K562 (cell line): ENCODE data around the gene LRRK1. TPM values are rescaled to one million over a fixed set of nuclear protein-coding genes. Genes with fewer than 3 reads are reported as not detected.
A peak's percentile ranks its signal among the peaks of the same experiment; 100 is the strongest.

Source experiments
- E2F3 ChIP-seq: fragments of 250-450 bp; sonication (Bioruptor Pico); IDR thresholded peaks from 2 replicates; pipeline ENCODE4 v1.4.0; 2020; ENCODE audit warnings: mild to moderate bottlenecking
- EGR1 ChIP-seq: fragments of 450-650 bp; conservative IDR thresholded peaks from 2 replicates; pipeline ENCODE4 v1.6.1; 2017; ENCODE audit warnings: mild to moderate bottlenecking
- HDGF ChIP-seq: fragments of 450-650 bp; IDR thresholded peaks from 2 replicates; pipeline ENCODE4 v1.6.1; 2016
- MYNN ChIP-seq, 2 experiments: sonication (generic); formaldehyde crosslinking in 1 of 2; IDR thresholded peaks; 2 replicates each; pipeline versions ENCODE4 v1.5.0 to v1.6.1; 2016 to 2020; ENCODE audit warnings: antibody characterized with exemption in 1 of 2, missing genetic modification reagents in 1 of 2
- SMAD2 ChIP-seq: fragments of 150-350 bp; IDR thresholded peaks from 2 replicates; pipeline ENCODE4 v1.6.1; 2014; ENCODE audit warnings: low read depth, mild to moderate bottlenecking, low read length
- TAF1 ChIP-seq: IDR thresholded peaks from 2 replicates; pipeline ENCODE4 v1.6.1; 2011; ENCODE audit warnings: mild to moderate bottlenecking, low read length, moderate library complexity; ENCODE audit not compliant: insufficient read depth, control insufficient read depth, severe bottlenecking; ENCODE audit errors: extremely low read depth
- TARDBP ChIP-seq: fragments of 450-650 bp; IDR thresholded peaks from 2 replicates; pipeline ENCODE4 v1.6.1; 2016
- TGIF2 ChIP-seq: sonication (generic); formaldehyde crosslinking; IDR thresholded peaks from 2 replicates; pipeline ENCODE4 v1.8.1; 2022; ENCODE audit warnings: mild to moderate bottlenecking, missing genetic modification reagents, moderate library complexity
- ZNF57 ChIP-seq: fragments of 450-650 bp; formaldehyde crosslinking; IDR thresholded peaks from 2 replicates; pipeline ENCODE4 v1.4.0; 2020; ENCODE audit warnings: mild to moderate bottlenecking, moderate library complexity
- ZZZ3 ChIP-seq: fragments of 450-650 bp; IDR thresholded peaks from 2 replicates; pipeline ENCODE4 v1.6.1; 2016; ENCODE audit warnings: antibody characterized with exemption, mild to moderate bottlenecking, moderate library complexity
- polyA plus RNA-seq, 8 experiments: library from polyadenylated mRNA; depleted of rRNA in 4 of 8; stranded (reverse) in 5 of 8; unstranded in 3 of 8; fragments of >200 nt; fragmentation: Nextera tagmentation in 2 of 8; fragmentation: Illumina TruSeq in 1 of 8; extraction: Ambion mirVana in 2 of 8; extraction: Trizol in 1 of 8; gene quantifications; 2 replicates each; pipeline versions ENCODE4 v1.2.1 to v1.2.3, GENCODE V29; 2011 to 2014; ENCODE audit warnings: inconsistent platforms in 1 of 8, missing spikeins in 1 of 8
- total RNA-seq, 7 experiments: library from RNA; depleted of rRNA in 6 of 7; stranded (reverse); fragments of >200 nt in 6 of 7; fragmentation: Illumina TruSeq in 2 of 7; extraction: Trizol in 2 of 7; gene quantifications; 2 replicates each; pipeline versions ENCODE4 v1.2.1 to v1.2.3, GENCODE V29; 2011 to 2021; ENCODE audit warnings: low replicate concordance in 1 of 7
- TF ChIP-seq, protein P1 (sequence below): fragments of 250-450 bp; sonication (Bioruptor Pico); IDR thresholded peaks from 2 replicates; pipeline ENCODE4 v1.4.0; 2020; ENCODE audit warnings: mild to moderate bottlenecking, moderate library complexity
- TF ChIP-seq, protein P2 (sequence below): sonication (generic); formaldehyde crosslinking; IDR thresholded peaks from 2 replicates; pipeline ENCODE4 v1.8.1; 2023; ENCODE audit warnings: missing genetic modification reagents, mild to moderate bottlenecking, borderline replicate concordance
- TF ChIP-seq, protein P3 (sequence below): fragments of 450-650 bp; IDR thresholded peaks from 2 replicates; pipeline ENCODE4 v1.6.1; 2014; ENCODE audit warnings: low read depth, mild to moderate bottlenecking, moderate library complexity, borderline replicate concordance

The LRRK1 gene
- total and polyA plus RNA-seq, 9 of the 15 experiments (the other 6 are each of a cell fraction or from before 2014, with no cell fraction given) = 0.01 to 1.5 (median 0.11) TPM

DNA sequence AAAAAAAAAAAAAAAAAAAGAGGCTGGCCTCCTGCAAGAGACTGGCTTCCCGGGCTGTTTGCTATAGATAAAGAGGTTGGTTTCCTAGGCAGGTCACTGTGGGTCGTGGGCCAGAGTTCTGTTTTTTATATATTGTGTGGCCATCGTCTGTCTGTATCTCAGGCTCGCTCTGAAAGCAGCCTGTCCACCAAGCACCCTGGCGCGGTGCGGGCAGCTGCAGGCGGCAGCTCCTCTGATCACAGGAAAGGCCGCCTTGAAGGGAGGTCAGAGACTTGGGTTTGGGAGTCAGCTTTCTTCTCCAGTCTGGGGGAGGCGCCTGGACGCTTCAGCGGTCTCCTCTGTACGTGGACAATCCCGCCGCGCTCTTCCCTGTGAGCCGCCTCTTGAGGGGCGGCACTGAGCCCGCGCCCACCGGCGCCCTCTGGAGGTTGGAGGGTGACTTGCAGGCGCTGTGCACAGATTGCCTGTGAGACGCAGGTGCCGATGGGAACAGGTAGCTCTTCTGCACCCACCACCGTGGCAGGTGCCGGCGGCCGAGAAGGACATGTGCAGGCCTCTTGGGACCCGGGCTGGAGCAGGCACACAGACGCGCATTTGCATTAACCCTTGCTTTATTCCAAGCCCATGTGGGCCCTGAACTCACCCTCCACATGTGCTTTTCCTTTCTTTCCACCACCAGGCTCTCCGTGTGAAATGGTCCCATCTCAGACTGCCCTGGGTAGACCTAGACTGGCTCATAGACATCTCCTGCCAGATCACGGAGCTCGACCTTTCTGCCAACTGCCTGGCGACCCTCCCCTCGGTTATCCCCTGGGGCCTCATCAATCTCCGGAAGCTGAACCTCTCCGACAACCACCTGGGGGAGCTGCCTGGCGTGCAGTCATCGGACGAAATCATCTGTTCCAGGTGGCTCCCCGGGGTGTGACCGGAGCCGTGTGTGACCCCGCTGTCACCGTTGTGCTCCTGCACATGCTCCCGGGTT lies 89.3 kb downstream of the LRRK1 start (continued):
- TF ChIP-seq, protein P1, sequence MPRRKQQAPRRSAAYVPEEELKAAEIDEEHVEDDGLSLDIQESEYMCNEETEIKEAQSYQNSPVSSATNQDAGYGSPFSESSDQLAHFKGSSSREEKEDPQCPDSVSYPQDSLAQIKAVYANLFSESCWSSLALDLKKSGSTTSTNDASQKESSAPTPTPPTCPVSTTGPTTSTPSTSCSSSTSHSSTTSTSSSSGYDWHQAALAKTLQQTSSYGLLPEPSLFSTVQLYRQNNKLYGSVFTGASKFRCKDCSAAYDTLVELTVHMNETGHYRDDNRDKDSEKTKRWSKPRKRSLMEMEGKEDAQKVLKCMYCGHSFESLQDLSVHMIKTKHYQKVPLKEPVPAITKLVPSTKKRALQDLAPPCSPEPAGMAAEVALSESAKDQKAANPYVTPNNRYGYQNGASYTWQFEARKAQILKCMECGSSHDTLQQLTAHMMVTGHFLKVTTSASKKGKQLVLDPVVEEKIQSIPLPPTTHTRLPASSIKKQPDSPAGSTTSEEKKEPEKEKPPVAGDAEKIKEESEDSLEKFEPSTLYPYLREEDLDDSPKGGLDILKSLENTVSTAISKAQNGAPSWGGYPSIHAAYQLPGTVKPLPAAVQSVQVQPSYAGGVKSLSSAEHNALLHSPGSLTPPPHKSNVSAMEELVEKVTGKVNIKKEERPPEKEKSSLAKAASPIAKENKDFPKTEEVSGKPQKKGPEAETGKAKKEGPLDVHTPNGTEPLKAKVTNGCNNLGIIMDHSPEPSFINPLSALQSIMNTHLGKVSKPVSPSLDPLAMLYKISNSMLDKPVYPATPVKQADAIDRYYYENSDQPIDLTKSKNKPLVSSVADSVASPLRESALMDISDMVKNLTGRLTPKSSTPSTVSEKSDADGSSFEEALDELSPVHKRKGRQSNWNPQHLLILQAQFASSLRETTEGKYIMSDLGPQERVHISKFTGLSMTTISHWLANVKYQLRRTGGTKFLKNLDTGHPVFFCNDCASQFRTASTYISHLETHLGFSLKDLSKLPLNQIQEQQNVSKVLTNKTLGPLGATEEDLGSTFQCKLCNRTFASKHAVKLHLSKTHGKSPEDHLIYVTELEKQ (CRISPR knock-in tag) = no peak
- no peak for TF ChIP-seq TARDBP
- TF ChIP-seq TGIF2 (CRISPR knock-in tag) = no peak
- no peak for TF ChIP-seq EGR1
- TF ChIP-seq ZNF57 = no peak
- TF ChIP-seq MYNN (IDR thresholded peaks at IDR 0.05) = no peak
- TF ChIP-seq MYNN (CRISPR knock-in tag; IDR thresholded peaks at IDR 0.05) = no peak
- TF ChIP-seq E2F3 (CRISPR knock-in tag) = no peak
- no peak for TF ChIP-seq ZZZ3
- TF ChIP-seq HDGF = no peak
- TF ChIP-seq, protein P2, sequence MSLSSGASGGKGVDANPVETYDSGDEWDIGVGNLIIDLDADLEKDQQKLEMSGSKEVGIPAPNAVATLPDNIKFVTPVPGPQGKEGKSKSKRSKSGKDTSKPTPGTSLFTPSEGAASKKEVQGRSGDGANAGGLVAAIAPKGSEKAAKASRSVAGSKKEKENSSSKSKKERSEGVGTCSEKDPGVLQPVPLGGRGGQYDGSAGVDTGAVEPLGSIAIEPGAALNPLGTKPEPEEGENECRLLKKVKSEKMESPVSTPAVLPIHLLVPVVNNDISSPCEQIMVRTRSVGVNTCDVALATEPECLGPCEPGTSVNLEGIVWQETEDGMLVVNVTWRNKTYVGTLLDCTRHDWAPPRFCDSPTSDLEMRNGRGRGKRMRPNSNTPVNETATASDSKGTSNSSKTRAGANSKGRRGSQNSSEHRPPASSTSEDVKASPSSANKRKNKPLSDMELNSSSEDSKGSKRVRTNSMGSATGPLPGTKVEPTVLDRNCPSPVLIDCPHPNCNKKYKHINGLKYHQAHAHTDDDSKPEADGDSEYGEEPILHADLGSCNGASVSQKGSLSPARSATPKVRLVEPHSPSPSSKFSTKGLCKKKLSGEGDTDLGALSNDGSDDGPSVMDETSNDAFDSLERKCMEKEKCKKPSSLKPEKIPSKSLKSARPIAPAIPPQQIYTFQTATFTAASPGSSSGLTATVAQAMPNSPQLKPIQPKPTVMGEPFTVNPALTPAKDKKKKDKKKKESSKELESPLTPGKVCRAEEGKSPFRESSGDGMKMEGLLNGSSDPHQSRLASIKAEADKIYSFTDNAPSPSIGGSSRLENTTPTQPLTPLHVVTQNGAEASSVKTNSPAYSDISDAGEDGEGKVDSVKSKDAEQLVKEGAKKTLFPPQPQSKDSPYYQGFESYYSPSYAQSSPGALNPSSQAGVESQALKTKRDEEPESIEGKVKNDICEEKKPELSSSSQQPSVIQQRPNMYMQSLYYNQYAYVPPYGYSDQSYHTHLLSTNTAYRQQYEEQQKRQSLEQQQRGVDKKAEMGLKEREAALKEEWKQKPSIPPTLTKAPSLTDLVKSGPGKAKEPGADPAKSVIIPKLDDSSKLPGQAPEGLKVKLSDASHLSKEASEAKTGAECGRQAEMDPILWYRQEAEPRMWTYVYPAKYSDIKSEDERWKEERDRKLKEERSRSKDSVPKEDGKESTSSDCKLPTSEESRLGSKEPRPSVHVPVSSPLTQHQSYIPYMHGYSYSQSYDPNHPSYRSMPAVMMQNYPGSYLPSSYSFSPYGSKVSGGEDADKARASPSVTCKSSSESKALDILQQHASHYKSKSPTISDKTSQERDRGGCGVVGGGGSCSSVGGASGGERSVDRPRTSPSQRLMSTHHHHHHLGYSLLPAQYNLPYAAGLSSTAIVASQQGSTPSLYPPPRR (CRISPR knock-in tag) = no peak
- TF ChIP-seq SMAD2 = no peak
- TF ChIP-seq TAF1 = peak; percentile 26
- TF ChIP-seq, protein P3, sequence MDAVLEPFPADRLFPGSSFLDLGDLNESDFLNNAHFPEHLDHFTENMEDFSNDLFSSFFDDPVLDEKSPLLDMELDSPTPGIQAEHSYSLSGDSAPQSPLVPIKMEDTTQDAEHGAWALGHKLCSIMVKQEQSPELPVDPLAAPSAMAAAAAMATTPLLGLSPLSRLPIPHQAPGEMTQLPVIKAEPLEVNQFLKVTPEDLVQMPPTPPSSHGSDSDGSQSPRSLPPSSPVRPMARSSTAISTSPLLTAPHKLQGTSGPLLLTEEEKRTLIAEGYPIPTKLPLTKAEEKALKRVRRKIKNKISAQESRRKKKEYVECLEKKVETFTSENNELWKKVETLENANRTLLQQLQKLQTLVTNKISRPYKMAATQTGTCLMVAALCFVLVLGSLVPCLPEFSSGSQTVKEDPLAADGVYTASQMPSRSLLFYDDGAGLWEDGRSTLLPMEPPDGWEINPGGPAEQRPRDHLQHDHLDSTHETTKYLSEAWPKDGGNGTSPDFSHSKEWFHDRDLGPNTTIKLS = no peak; the same call in 1 of the 2 replicates
